Spleen (tissue), 7 donors: Measurements from ENCODE around the gene ZNF518B.

Experiments
- POLR2A ChIP-seq, 3 donors: fragments of 450-650 bp; IDR thresholded peaks; one replicate each; pipeline ENCODE4 v1.5.1; 2017; ENCODE audit warnings: antibody characterized with exemption in 3 of 3, mild to moderate bottlenecking in 1 of 3
- POLR2AphosphoS5 ChIP-seq, 3 donors: sonication (generic); formaldehyde crosslinking; IDR thresholded peaks; one replicate each; pipeline ENCODE4 v1.5.1; 2017; ENCODE audit warnings: antibody characterized with exemption in 3 of 3
- TF ChIP-seq, protein P1 (sequence below), 11 experiments: fragments of 200-600 bp in 7 of 11; fragments of 450-650 bp in 4 of 11; sonication (generic) in 4 of 11; IDR thresholded peaks in 8 of 11; conservative IDR thresholded peaks in 3 of 11; 1 replicate in 7 of 11; 2 replicates in 4 of 11; pipeline versions ENCODE4 v1.4.0 to v1.8.0; 2016 to 2021; ENCODE audit warnings: antibody characterized with exemption in 11 of 11, inconsistent platforms in 4 of 11, mild to moderate bottlenecking in 1 of 11
- donor health status: DM: no; HTN: no; CAD: no; lungs with moderate emphysema.
- donor health status: DM: no; HTN: no; CAD: no.
- donor health status: DM: no; HTN: no; CAD: no.

DNA sequence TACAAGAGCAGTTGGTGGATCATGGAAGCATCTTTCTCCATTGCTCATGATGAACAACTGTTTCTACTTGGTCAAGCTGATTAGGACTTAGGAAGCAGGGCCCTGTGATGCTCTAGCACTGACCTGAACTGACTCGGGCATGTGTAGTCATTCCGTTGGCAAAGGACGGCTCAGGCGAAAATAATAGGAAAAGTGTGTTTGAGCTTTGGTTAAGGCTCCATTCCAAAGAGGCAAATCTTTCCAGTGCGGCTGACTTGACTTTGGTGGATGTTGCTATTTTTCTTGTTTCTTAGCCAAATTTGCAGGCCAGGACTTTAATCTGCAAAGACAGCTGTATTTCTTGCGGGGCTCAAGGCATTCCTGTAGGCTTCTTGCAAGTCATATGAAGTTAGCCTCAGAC, 39.5 kb downstream of the ZNF518B start:
- TF ChIP-seq, protein P1, sequence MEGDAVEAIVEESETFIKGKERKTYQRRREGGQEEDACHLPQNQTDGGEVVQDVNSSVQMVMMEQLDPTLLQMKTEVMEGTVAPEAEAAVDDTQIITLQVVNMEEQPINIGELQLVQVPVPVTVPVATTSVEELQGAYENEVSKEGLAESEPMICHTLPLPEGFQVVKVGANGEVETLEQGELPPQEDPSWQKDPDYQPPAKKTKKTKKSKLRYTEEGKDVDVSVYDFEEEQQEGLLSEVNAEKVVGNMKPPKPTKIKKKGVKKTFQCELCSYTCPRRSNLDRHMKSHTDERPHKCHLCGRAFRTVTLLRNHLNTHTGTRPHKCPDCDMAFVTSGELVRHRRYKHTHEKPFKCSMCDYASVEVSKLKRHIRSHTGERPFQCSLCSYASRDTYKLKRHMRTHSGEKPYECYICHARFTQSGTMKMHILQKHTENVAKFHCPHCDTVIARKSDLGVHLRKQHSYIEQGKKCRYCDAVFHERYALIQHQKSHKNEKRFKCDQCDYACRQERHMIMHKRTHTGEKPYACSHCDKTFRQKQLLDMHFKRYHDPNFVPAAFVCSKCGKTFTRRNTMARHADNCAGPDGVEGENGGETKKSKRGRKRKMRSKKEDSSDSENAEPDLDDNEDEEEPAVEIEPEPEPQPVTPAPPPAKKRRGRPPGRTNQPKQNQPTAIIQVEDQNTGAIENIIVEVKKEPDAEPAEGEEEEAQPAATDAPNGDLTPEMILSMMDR (IDR thresholded peaks at IDR 0.05 in 8 of 11, conservative IDR thresholded peaks at IDR 0.05 in 3 of 11) = no peak
- TF ChIP-seq POLR2A (IDR thresholded peaks at IDR 0.05) (no peak), POLR2AphosphoS5 (IDR thresholded peaks at IDR 0.05) (no peak)
